IMR-90 (cell line): ENCODE data around the gene CLPSL2. TPM values are rescaled to one million over a fixed set of nuclear protein-coding genes. Genes with fewer than 3 reads are reported as not detected.
A peak's percentile ranks its signal among the peaks of the same experiment; 100 is the strongest.

ENCODE experiments used
- ATAC-seq: fragments of 200-7000 bp; cut with Tn5 transposase; 2 replicates; pipeline ENCODE4 v1.9.1; 2020; ENCODE audit warnings: low read depth, mild to moderate bottlenecking, moderate library complexity
- BruUV-seq: library from RNA; stranded (reverse); fragments of 400-500 nt; replicated peaks from 2 replicates; lab custom pipeline; 2021; lab: Mats Ljungman, UMichigan
- CTCF ChIA-PET: fragments of 300-600 bp; formaldehyde crosslinking; extraction: SDS; loops from one replicate; lab custom pipeline; 2021; ENCODE audit warnings: antibody characterized with exemption; lab: Yijun Ruan, JAX
- POLR2A ChIA-PET: fragments of 300-600 bp; sonication (Branson Sonifier 250); formaldehyde crosslinking; loops from one replicate; lab custom pipeline; 2022; ENCODE audit warnings: antibody characterized with exemption; ENCODE audit not compliant: unreplicated experiment; lab: Charles Lee
- DNase-seq: peaks from one replicate; pipeline ENCODE4 v3.0.0; 2013
- H2AFZ ChIP-seq: replicated peaks from 2 replicates; pipeline ENCODE3; 2013; ENCODE audit warnings: low read length, mild to moderate bottlenecking; ENCODE audit not compliant: poor library complexity
- H2AK5ac ChIP-seq: 2 replicates; pipeline ENCODE4 v1.6.1; 2013; ENCODE audit warnings: low read depth, low read length, inconsistent platforms
- H2AK9ac ChIP-seq: replicated peaks from 2 replicates; pipeline ENCODE3; 2013; ENCODE audit warnings: mild to moderate bottlenecking, low read depth, low read length, moderate library complexity; ENCODE audit not compliant: poor library complexity
- H2BK120ac ChIP-seq: 2 replicates; pipeline ENCODE4 v1.6.1; 2013; ENCODE audit warnings: low read depth, low read length, inconsistent platforms
- H2BK15ac ChIP-seq: 3 replicates; pipeline ENCODE4 v1.6.1; 2013; ENCODE audit warnings: low read depth, low read length, inconsistent platforms
- H2BK20ac ChIP-seq: 2 replicates; pipeline ENCODE4 v1.6.1; 2013; ENCODE audit warnings: low read depth, mild to moderate bottlenecking, inconsistent platforms, low read length, moderate library complexity
- H2BK5ac ChIP-seq: 2 replicates; pipeline ENCODE4 v1.6.1; 2013; ENCODE audit warnings: mild to moderate bottlenecking, low read depth, low read length, inconsistent platforms; ENCODE audit not compliant: poor library complexity, severe bottlenecking
- H3K14ac ChIP-seq: replicated peaks from 2 replicates; pipeline ENCODE4 v1.6.1; 2013; ENCODE audit warnings: low read depth, low read length, inconsistent platforms
- H3K18ac ChIP-seq: 2 replicates; pipeline ENCODE4 v1.6.1; 2013; ENCODE audit warnings: low read depth, low read length, control low read depth
- H3K23ac ChIP-seq: 2 replicates; pipeline ENCODE4 v1.6.1; 2013; ENCODE audit warnings: low read depth, low read length, inconsistent platforms
- H3K27ac ChIP-seq: 2 replicates; pipeline ENCODE4 v1.5.1; 2013; ENCODE audit warnings: mild to moderate bottlenecking, control low read depth, low read length; ENCODE audit not compliant: insufficient read depth
- H3K27me3 ChIP-seq: 2 replicates; pipeline ENCODE4 v1.6.1; 2013; ENCODE audit warnings: low read length; ENCODE audit not compliant: control insufficient read depth, insufficient read depth
- H3K36me3 ChIP-seq: 2 replicates; pipeline ENCODE4 v1.6.1; 2013; ENCODE audit warnings: low read length, mixed read lengths; ENCODE audit not compliant: control insufficient read depth, insufficient read depth
- H3K4ac ChIP-seq: 2 replicates; pipeline ENCODE4 v1.6.1; 2013; ENCODE audit warnings: low read depth, low read length, inconsistent platforms
- H3K4me1 ChIP-seq: 2 replicates; pipeline ENCODE4 v1.6.1; 2013; ENCODE audit warnings: low read length, mixed read lengths; ENCODE audit not compliant: control insufficient read depth, insufficient read depth
- H3K4me2 ChIP-seq: 2 replicates; pipeline ENCODE4 v1.6.1; 2013; ENCODE audit warnings: low read depth, mild to moderate bottlenecking, control low read depth, low read length, moderate library complexity
- H3K4me3 ChIP-seq: 2 replicates; pipeline ENCODE4 v1.5.1; 2013; ENCODE audit warnings: low read depth, mild to moderate bottlenecking, control low read depth, low read length, moderate library complexity; ENCODE audit not compliant: insufficient read depth
- H3K56ac ChIP-seq: 2 replicates; pipeline ENCODE4 v1.6.1; 2013; ENCODE audit warnings: low read length, inconsistent platforms; ENCODE audit not compliant: insufficient read depth; ENCODE audit errors: extremely low read depth
- H3K79me1 ChIP-seq, 2 experiments: 2 replicates each; pipeline ENCODE4 v1.6.1; 2013; ENCODE audit warnings: low read length in 2 of 2, inconsistent platforms in 1 of 2, low read depth in 1 of 2
- H3K9ac ChIP-seq: 2 replicates; pipeline ENCODE4 v1.6.1; 2013; ENCODE audit warnings: low read depth, low read length, control low read depth
- H3K9me1 ChIP-seq: 2 replicates; pipeline ENCODE4 v1.6.1; 2013; ENCODE audit warnings: low read length, inconsistent platforms; ENCODE audit not compliant: insufficient read depth
- H3K9me3 ChIP-seq: 2 replicates; pipeline ENCODE4 v1.6.1; 2013; ENCODE audit warnings: low read length; ENCODE audit not compliant: control insufficient read depth, insufficient read depth
- H4K20me1 ChIP-seq: 2 replicates; pipeline ENCODE4 v1.6.1; 2013; ENCODE audit warnings: low read length, inconsistent platforms; ENCODE audit not compliant: insufficient read depth
- H4K5ac ChIP-seq: 2 replicates; pipeline ENCODE4 v1.6.1; 2013; ENCODE audit warnings: mild to moderate bottlenecking, low read depth, low read length, control low read depth
- H4K8ac ChIP-seq, 2 experiments: 2 replicates each; pipeline ENCODE4 v1.6.1; 2013; ENCODE audit warnings: low read depth in 2 of 2, low read length in 2 of 2, control low read depth in 1 of 2, inconsistent platforms in 1 of 2
- H4K91ac ChIP-seq: 2 replicates; pipeline ENCODE4 v1.6.1; 2013; ENCODE audit warnings: low read depth, low read length, inconsistent platforms; ENCODE audit not compliant: insufficient read depth
- BHLHE40 ChIP-seq: fragments of 150-350 bp; IDR thresholded peaks from 2 replicates; pipeline ENCODE4 v1.6.1; 2016; ENCODE audit warnings: mild to moderate bottlenecking, low read depth, low read length
- CTCF ChIP-seq: conservative IDR thresholded peaks from 2 replicates; pipeline ENCODE4 v1.5.1; 2012; ENCODE audit warnings: mild to moderate bottlenecking, low read depth, low read length, improper control_type of control experiment
- ELK1 ChIP-seq: fragments of 150-350 bp; IDR thresholded peaks from 2 replicates; pipeline ENCODE4 v1.6.1; 2016; ENCODE audit warnings: low read depth, mild to moderate bottlenecking, low read length, moderate library complexity, borderline replicate concordance
- MAFK ChIP-seq: IDR thresholded peaks from 2 replicates; pipeline ENCODE4 v1.6.1; 2012; ENCODE audit warnings: low read depth, low read length, improper control_type of control experiment
- MAZ ChIP-seq: IDR thresholded peaks from 2 replicates; pipeline ENCODE4 v1.6.1; 2012; ENCODE audit warnings: low read depth, mild to moderate bottlenecking, low read length, improper control_type of control experiment, moderate library complexity, borderline replicate concordance
- NFE2L2 ChIP-seq: fragments of 150-350 bp; IDR thresholded peaks from 2 replicates; pipeline ENCODE4 v1.6.1; 2016; ENCODE audit warnings: low read depth, mild to moderate bottlenecking, low read length
- POLR2A ChIP-seq: IDR thresholded peaks from 2 replicates; pipeline ENCODE4 v1.6.1; 2012; ENCODE audit warnings: mild to moderate bottlenecking, low read depth, low read length
- RAD21 ChIP-seq: IDR thresholded peaks from 2 replicates; pipeline ENCODE4 v1.6.1; 2012; ENCODE audit warnings: low read length, improper control_type of control experiment
- RCOR1 ChIP-seq: IDR thresholded peaks from 2 replicates; pipeline ENCODE4 v1.6.1; 2012; ENCODE audit warnings: mild to moderate bottlenecking, low read length, improper control_type of control experiment; ENCODE audit not compliant: insufficient replicate concordance
- SMC3 ChIP-seq: fragments of 150-350 bp; IDR thresholded peaks from 2 replicates; pipeline ENCODE4 v1.6.1; 2016; ENCODE audit warnings: low read depth, mild to moderate bottlenecking, antibody characterized with exemption, low read length, moderate library complexity
- USF2 ChIP-seq: fragments of 150-350 bp; IDR thresholded peaks from 2 replicates; pipeline ENCODE4 v1.6.1; 2017; ENCODE audit warnings: mild to moderate bottlenecking, antibody characterized with exemption, low read length, low read depth
- WGBS, 2 experiments: methylation state at CpG; one replicate each; pipeline versions ENCODE4 v1.1.5 to v1.1.7; 2013; ENCODE audit warnings: missing lambda C conversion rate in 2 of 2; ENCODE audit not compliant: insufficient read length in 1 of 2; ENCODE audit errors: extremely low coverage in 2 of 2; 5-methylcytosine and 5-hydroxymethylcytosine counted together
- dilution Hi-C: fragments of 300-500 bp; cut with HindIII; formaldehyde crosslinking; loops from one replicate; pipeline ENCODE4 v1.14.3; 2018; ENCODE audit warnings: low sequenced_read_pairs; ENCODE audit not compliant: unreplicated experiment
- in situ Hi-C: fragments of 300-500 bp; cut with MboI; formaldehyde crosslinking; loops from 3 replicates; pipeline ENCODE4 v1.14.3; 2019; ENCODE audit warnings: low sequenced_read_pairs, inconsistent platforms, mixed read lengths
- intact Hi-C: fragments of 100-400 bp; cut with micrococcal nuclease; formaldehyde crosslinking; loops from 2 replicates; pipeline ENCODE4 v1.10.0; 2022
- polyA plus RNA-seq, 3 experiments: library from polyadenylated mRNA; depleted of rRNA; stranded (reverse); fragments of >200 nt; gene quantifications; 2 replicates each; pipeline ENCODE4 v1.2.3, GENCODE V29; 2012; ENCODE audit warnings: low replicate concordance in 1 of 3
- total RNA-seq: library from RNA; depleted of rRNA; stranded (reverse); fragments of >200 nt; gene quantifications from 2 replicates; pipeline ENCODE4 v1.2.3, GENCODE V29; 2012

CLPSL2 gene
- total and polyA plus RNA-seq, 2 of the 4 experiments (the other 2 are of a cell fraction) = not detected

- Histone ChIP-seq H3K23ac (no peak overlapping the region), H3K4me1 (no peaks in the 10 kb centered on the region), H3K18ac (no peak overlapping the region), H3K27ac (no peak overlapping the region), H4K20me1 (no peaks in the 10 kb centered on the region), H3K4me3 (no peak overlapping the region), H3K36me3 (no peaks in the 10 kb centered on the region), H4K5ac (no peak overlapping the region), H3K4ac (no peak overlapping the region), H3K27me3 (no peaks in the 10 kb centered on the region; the same call in 1 of the 2 replicates), H2AK5ac (no peak overlapping the region), H3K9me3 (no peaks in the 10 kb centered on the region), H3K56ac (no peak overlapping the region; the same call in 1 of the 2 replicates), H3K79me1 (no peaks in the 10 kb centered on the region), H3K4me2 (no peak overlapping the region), H4K91ac (no peak overlapping the region), H4K8ac (no peak overlapping the region), H3K9ac (no peak overlapping the region), H2AFZ (peak overlapping the region; percentile 67), H3K9me1 (peaks cover 2% of the 10 kb centered on the region; the same call in 1 of the 2 replicates), H2BK20ac (no peak overlapping the region), H2BK15ac (no peak overlapping the region), H2BK120ac (no peak overlapping the region), H2AK9ac (peak overlapping the region; percentile 55), H3K14ac (no peak overlapping the region), H2BK5ac (no peak overlapping the region)
- no CpG with 5 or more reads among the region's 8 CpGs for WGBS, 2 experiments
- ChIA-PET CTCF (interaction anchor here (0.5 to 2.1 kb wide), 15 partner anchors 94 to 413 kb away, joined by 3 to 12 read pairs (median 4); no protein-coding TSS in a partner anchor), POLR2A (no interaction called here)
- dilution Hi-C loops = no loop called here
- intact Hi-C loops = loop anchor here (2.0 kb wide), 1 partner anchor 52 kb away; no protein-coding TSS in a partner anchor
- peak; percentile 37 for DNase-seq
- BruUV-seq = no TSS peak
- no peak for ATAC-seq
- peak; percentile 39 for TF ChIP-seq MAZ
- no peak for TF ChIP-seq NFE2L2
- no peak for TF ChIP-seq BHLHE40
- no peak for TF ChIP-seq USF2
- peak; percentile 90 for TF ChIP-seq RAD21
- no peak for TF ChIP-seq MAFK
- TF ChIP-seq SMC3 = peak; percentile 79
- peak; percentile 89 for TF ChIP-seq CTCF
- TF ChIP-seq POLR2A = peak; percentile 36; the same call in 1 of the 2 replicates
- TF ChIP-seq RCOR1 = no peak
- no peak for TF ChIP-seq ELK1
- in situ Hi-C loops = loop anchor here (5.0 to 25.0 kb wide), 3 partner anchors 154 to 424 kb away; no protein-coding TSS in a partner anchor
Observed at GRCh38 chr6:35736253-35736894, 40.0 kb upstream of the CLPSL2 start.
